Activated T-cell treated with anti-CD3 and anti-CD28 coated beads for 4 hours (primary cell): ENCODE results near the gene MYO18A.
A peak's percentile ranks its signal among the peaks of the same experiment; 100 is the strongest.

Experiments used
- DNase-seq: peaks from one replicate; pipeline ENCODE4 v3.0.0-alpha.2; 2020

The MYO18A gene

DNA sequence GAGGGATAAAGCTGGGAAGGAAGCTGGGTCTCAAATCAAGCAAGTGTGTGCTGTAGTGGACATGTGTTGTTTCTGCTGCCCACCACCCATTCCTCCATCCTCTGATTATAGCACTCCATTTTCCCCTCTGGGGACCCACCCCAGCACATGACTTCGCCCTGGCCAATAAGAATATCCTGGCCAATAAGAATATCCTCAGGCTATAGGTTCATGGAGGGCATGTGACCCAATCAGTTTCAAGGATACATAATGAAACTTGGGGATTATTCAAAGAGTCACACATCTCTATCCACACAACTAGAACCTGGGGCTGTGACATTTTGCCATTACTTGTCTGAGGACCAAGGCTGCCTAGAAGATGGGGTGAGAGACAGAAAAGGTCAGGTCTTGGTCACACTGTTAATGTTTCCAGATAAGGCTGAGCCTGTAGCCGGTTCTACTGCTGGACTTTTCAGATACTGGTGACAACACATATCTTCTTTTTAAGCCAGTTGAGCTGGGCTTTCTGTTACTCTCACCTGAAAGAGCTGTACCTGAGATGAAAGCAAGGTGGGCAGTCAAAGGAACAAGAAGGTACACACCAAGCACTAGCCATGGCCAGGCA, 33.7 kb downstream of the MYO18A start:
- DNase-seq, result no peak

DNA sequence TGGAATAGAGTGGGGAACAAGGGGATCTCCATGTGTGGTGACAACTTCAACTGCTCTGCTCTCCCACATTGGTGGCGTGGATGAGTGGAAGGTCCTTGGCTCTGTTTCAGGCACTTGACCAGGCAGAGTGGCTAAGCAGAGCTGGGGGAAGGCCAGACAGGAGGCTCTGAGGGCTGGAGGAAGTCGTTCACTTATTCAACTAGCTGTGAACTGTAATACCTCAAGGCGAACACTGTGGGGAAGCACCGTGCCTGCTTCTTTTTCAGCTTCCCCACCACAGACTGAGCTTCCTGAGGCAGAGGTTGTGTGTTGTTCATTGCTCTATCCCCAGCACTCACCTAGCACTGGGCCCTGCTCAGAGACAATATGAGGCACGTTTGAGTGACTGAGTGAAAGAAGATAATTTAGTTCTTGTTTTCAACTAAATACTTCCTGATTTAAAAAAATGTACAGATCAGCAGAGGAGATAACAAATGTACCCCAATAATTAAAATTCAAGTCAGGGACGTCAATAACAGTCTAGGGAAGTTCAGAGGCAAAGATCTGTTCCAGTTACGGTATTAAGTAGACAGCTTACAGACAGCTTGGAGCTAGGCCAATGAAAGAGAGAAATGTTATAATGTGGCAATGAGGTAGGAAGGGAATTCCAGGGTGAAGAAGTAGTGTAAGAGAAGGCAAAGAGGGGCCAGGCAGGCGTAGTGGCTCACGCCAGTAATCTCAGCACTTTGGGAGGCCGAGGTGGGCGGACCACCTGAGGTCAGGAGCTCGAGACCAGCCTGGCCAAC, 34.7 kb downstream of the MYO18A start:
- DNase-seq, result peak; percentile 55

DNA sequence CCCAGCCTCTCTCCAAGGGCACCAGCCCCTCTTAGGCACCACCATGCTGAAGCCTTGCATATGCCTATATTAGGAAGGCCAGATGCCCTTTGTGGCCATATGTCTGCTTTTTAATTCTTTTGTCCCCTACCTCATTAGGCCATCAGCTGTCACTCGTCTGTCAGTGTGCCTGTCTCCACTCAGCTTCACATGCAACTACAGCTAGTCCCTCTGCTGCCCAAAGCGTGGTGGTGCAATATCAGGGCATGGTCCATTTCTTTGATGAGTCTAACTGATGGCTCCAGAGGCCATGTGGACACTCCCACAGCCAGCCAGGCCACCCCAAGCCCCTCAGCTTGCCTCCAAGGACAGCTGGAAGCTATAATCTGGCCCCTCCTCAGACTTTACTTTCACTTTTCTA, 36.3 kb downstream of the MYO18A start:
- DNase-seq, result no peak

DNA sequence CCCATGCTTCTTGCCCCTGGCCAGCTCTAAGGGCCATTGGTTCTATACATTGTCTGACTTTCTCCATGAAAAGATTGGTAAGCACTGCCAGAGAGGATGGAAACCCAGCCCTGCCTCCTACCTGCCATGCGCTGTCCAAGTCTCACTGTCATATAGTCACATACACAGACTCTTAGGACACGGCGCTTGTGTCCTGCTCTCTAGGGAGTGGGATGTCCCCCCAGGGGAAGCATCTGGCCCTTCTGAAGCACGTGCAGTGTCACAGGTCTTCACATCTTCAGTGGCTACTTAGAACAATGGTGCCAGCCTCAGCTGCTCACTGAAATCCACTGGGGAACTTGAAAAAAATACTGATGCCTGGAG, 38.7 kb downstream of the MYO18A start:
- DNase-seq, result no peak

DNA sequence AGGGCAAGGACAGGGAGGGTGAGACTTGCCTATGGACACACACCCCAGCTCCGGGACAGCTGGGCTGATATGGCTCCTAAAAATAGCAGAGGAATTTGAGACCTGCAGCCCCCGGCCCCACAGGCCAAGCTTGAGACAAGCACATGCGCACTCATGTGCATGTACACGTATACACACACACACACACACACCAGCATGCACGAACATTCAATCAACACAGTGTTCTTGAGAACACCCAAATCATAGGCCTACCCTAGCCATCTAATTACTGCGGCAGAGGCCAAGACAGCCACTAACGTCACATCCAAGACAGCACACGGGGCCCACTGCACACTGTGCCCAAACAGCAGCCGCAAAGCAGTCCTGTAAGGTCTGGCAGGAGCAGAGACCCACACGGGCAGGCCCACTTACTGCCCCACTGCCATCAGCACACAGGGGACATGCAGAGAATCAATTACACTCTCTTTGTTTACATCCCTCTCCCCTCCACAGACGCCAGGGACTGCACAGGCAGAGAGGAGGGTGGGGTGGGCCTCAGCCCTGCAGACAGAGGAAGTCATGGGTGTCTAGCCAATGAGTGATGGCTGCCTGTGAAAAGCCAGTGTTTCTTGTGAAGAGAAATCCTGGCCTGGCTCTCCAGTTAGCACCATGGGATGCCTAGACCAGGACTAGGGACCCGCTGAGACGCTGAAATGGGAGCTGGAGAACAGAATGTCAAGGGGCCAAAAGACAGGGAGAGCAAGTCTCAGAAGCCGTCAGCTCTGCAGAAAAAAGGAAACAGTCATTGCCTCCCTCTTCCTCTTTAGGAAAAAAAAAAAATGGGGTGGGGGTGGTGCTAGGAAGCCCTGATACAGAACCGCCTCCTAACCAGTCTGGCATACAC, 39.3 kb downstream of the MYO18A start:
- DNase-seq, result no peak

DNA sequence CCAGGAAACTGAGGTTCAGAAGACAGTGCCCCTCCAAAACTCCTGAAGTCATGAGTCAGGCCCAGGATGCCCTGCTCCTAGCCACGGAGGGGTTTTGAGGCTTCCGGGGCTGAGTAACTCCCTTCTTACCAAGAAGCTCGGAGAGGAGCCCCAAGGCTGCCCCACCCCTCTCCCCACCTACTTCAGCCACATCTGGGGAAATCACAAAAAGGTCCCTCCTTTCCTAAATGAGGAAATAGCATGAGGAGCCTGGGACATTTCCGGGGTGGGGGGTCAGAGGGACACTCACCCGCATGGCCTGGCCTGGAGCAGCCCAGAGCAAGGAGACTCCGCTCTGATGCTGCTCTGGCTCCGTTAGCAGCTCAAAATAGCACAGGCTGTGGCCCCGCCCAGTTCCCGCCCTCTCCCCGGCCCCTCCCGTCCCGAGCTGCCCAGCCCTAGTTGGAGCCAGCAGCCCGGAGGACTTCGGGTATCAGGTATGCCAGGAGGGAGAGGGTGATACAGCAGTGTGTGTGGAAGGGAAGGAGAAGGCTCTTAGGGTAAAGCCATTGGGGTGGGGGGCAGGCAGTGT, 40.1 kb downstream of the MYO18A start:
- DNase-seq, result peak; percentile 66

DNA sequence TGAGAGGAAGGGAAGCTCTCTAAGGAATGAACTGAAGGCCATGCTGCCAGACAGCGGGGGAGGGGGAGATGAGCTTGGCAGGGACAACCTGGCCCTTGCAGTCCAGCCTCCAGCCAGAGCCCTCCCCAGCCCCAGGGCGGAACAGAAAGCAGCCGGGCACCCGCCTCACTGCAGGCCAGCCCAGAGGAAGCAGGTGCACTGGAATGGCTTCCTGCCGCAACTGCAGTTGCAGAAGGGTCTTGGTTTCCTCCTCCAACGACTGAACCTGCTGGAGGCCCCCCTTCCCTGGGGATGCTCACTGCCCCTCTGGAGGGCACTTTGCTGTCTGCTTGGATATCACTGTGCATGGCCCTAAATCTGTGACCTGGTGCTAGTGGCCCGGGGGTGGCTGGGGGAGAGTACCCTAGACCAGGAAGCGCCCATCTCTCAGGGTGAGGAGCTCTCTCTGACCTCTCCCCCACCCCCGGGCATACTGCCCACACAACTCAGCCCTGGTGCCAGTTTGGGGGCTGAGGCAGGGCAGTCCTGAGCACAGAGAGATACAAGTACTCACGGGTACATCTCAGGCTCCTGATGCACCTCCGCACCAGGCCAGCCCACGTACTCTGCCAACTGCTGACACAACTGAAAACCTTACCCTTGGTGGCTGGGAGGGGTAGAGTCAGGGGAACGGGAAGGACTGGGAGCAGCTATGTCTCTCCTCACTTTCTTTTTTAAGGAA, 41.1 kb downstream of the MYO18A start:
- no peak for DNase-seq

DNA sequence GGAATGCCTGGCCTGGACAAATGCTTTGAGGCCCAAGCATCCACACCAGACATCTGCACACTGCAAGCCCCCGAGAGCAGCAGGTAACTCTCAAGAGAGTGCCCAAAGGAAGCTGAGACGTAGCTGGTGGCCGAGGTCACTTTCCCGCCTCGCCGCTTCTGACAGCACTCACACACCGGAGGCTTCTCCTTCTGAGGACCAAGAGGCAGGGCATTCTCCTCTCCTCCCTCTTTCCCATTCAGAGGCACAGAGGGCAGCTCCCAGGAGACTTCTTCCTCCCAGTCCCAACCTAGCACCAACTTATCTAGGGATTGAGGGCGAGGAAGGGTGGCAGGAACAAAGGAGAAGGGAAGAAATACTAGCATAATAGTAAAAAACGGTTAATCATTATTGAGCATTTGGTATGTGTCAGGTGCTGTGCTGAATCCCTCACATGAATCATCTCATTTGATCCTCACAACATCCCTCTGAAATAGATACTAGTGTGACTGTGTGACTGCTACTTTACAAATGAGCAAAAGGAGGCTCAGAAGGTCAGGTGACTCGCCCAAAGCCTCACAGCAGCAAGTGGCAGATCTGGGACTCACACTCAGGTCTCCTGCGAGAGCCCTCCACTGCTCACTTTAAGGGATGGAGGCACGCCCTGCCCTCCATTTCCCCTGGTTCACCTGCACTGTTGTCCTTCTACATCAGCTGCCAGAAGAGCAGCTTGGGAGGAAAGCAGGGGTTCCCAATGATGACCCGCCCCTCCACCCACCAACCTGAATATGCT, 41.8 kb downstream of the MYO18A start:
- no peak for DNase-seq

DNA sequence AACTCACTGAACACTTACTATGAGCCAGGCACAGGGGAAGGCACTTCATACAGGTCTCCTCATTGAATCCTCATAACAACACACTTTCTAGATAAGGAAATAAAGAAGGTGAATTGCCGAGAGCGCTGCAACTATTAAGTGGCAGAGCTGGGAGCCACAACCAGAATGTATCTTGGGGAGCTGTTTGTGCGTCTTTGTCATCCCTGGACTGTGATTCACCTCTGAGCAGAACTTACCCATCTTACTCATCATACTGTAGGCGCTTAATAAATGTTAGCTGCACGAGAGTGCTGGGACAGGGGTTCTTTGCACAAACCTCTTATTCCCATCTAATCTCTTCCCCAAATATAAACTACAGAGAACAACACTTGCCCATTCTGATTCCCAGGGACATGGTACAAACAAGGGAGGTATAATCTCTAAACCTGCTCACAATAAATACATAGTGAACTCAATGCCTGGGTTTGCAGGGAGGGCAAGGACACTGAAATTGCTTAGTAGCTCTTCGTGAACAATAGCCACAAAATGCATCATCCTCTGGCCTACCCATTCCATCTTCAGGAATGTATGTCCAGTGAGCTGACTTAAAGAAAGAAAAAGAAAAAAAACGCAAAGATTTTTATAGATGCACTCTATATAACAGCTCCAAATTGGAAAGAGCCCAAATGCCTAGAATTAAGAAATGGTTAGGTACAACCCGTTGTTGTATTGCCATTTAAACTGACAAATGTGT, 43.0 kb downstream of the MYO18A start:
- DNase-seq, result no peak

DNA sequence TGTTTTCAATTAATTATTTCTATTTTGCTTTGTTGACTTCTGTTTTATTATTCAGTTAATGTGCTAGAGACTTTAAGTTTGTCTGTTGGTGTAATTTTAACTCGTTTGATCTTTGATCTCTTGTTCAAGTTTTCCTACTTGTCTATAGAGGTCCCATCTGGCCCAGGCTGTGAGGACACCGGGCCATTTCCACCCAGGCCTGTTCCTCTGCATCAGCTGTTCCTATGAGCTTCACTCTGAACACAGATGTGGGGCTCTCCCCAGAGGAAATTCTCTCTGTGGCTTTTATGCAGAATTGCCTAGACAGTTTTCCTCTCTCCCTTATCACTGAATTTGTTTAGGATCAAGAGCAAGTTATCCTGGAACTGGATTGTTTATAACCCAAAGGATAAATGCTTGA, 44.7 kb downstream of the MYO18A start:
- DNase-seq, result no peak

DNA sequence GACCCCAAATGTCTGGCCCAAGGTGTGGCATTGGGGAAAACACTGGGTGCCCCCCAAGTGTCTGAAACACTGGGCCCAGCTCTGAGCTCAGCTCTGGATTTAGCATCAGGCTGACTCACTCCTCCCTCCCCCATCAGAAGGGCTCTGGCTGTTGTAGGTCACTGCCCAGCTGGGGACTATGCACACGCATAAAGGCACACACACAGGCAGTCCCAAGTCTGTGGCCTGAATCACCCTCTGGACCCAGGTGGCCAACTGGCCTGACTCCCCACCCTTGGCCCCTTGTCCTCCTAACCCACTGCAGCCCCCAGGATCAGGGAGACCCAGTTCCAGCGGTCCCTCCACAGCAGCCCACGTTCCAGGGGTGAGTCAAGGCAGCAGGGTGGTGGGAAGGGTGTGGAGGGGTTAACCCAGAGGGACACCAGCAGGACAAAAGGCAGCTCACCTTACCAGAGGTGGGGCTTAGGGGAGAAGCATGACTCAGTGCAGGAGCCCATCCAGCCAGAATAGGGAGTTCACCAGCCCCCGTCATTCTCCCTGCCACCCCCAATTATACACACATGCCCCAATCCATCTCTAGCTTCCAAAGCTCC, 47.0 kb downstream of the MYO18A start:
- no peak for DNase-seq

DNA sequence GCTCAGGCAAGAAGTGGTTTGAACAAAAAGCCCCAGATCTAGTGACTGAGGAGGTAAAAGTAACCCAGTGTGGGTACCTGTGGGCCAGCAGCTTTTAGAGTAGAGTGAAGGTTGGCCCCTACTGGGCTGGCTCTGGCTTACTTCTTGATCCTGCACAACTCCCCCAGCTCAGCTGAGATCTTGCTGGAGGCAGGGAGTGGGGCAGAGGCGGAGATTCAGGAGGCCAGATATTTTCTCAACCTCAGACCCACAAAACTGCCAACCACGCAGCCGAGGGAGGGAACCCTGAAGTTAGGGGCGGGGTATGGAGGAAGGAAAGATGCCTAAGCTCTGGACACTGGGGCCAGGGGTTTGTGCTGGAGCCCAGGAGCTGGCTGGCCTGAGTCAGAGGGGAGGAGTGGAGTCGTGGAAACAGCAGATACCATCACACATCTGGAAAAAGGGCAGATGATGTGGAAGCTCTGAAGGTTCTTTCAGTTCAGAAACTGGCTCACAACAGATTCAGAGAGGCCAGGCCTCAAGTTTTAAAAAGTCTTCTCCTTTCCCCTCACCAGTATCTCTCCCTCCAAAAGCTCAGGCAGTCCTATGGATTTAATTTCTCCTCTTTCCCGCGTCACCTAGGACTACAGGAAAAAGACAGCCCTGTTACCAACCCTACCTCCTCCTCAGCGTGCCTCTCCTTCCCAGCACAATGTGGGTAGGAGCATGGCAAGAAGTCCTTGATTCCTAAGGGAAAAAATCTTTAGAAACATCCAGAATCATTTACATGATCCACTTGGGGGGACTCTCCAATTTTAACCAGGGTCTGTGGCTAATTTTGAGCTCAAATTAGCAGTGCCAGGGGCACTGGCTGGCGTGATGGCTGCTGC, 48.1 kb downstream of the MYO18A start:
- no peak for DNase-seq

DNA sequence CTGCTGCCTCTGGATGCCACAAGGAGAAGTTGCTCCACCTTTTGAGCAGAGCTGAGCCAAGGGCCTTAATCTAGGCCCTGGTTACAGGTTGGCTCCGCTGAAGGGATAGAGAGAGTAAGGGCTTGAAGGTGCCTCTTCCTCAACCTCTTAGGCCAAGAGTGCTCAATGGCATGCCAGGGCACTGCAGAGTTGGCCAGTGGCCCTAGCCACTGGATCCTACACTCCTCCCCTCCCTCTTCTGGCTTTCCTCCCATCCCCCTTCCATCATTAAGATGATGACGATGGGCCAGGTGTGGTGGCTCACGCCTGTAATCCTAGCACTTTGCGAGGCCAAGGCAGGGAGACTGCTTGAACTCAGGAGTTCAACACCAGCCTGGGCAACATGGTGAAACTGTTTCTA, 50.5 kb downstream of the MYO18A start:
- DNase-seq, result no peak

DNA sequence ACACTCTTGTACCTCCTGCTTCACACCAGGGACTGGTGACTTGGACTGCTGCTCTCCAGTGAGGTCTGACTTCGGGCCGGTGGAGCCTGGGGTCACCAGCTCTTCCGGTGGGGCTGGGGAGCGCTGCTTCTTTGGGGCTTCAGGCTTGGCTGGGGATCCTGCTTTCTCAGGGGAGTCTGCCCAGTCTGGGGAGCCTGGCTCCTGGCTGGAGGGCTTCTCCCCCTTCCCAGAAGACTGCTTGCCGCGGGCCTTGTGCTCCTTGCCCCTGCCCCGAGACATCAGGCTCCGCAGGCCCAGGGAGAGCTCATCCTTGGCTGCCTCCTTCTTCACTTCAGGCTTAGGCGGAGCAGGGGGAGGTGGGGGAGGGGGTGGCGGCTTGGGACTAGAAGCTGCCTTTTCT, 52.4 kb downstream of the MYO18A start:
- no peak for DNase-seq

DNA sequence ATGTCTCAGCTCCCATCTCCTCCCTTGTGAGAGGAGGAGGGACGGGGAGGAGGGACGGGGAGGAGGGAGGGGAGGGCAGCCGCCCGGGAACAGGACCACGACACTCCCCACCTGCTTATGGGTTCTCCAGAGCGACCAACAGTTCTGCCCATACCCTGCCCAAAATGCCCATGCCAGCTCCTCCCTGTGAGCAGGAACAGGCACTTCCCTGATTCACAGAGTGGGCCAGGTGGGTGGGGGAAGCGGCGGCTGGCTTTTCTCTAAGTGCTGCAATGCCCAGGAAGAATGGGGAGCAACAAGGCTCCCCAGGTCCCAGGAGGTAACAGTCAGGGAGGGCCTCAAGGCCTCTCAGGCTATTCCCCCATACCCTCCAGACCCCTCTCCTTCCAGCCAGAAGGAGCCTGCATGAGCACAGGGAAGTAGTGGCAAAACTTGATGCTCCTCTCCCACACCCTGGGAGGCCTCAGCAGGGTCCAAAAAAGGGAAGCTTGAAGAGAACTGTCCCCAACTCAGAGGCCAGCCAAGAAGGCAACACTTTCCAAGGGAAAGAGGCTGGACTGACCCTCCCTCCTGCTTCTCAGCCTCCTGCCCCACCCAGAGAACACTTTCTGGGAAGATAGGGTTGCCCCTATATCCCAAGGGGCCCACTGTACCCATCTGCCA, 53.8 kb downstream of the MYO18A start:
- DNase-seq, result no peak

DNA sequence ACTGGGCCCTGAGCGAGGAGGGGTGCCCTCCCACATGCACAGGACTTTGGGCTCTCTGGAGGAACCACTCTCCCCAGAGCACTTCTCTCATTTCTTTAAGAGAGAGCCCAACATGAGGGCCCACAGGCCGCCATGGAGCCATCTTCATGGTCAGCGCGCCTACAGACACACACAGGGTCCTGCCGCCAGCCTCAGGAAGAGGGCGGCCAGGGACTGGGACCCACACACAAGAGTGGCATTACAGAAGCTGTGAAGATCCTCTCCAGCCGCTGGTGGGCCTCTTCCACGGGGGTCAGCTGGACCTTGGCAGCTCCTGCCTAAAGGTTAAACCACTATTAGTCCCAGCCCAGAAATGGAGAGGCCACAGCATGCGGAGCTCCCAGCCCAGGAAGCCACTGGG, 54.5 kb downstream of the MYO18A start:
- DNase-seq, result no peak

DNA sequence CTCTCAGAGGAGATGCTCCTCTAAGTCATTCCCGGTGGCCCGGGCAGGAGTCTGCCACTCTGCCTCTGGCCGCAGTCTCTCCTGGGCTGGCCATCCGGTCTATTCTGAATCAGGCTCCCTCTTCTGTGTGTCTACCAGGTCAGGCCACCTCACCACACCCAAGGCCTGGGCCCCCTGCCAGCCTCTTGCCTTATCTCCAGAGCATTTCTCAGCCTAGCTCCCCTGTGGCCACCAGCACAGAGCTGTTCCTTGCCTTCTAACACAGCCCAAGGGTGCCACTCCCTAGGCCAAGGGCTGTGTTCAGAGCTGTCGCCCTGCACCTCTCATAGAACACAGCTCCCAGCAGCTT, 55.3 kb downstream of the MYO18A start:
- DNase-seq, result no peak

DNA sequence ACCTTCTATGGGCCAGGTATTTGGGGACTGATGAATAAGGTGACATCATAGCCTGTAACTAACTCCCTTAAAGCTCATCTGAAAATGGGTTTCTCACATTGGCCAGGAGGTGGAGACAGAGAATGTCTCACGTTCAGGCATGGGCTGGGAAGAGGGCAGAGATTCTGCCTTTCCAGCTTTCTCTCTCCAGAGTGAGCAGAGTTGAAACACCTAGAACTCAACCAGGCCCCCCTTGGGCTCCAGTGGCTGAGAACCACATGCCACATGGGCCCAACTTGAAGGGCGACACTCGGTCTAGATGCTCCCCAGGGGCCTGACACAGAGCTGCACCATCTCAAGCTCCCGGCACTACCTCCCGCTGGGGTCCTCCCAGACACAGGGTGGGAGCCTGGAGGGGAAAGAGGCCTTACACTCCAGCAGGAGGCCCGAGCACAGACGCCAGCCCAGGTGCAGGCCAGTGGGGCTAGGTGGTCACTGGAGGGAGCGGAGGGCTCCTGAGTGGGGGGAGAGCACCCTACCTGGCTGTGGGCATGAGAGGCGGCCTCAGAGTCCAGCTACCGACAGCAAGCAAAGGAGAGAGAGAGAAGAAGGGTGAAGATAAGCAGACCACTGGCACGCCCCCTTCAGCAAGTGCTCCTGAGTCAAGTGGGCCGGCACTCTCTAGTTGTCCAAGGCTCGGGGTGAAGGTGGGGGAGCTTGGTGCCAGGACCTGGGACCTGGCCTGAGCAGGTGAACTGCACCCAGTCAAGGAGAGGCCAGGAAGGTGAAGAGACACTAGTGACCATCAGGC, 55.9 kb downstream of the MYO18A start:
- no peak for DNase-seq

DNA sequence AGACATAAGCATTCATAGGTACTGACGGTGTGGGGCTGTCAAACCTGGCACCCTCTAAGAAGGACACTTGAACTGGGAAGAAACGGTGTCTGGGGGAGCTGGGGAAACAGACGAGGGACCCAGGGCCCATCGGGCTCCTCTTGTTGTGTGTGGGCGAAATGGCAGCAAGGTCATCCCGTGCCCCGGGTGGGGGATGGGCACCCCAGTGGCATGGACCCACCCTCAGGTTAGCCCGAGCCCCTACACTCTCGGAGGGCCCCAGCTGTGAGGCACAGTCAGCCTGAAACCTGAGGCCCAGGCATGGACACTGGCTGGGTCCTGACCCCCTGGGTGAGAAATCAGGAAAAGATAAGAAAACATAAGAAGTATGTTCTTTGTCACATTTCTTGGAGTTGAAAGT, 57.1 kb downstream of the MYO18A start:
- no peak for DNase-seq
